ENCODE data around the gene PTPRJ.

Gene PTPRJ

GRCh38 chr11:48099916-48100446 is 119.6 kb downstream of the PTPRJ start:
- no peak for FAIRE-seq

- FAIRE-seq = no peak
These were observed 120.8 kb downstream of the PTPRJ start for GRCh38 chr11:48101044-48101733.

- FAIRE-seq = no peak
These were observed 121.6 kb downstream of the PTPRJ start for GRCh38 chr11:48101958-48102357.

GRCh38 chr11:48103621-48104567 is 123.5 kb downstream of the PTPRJ start:
- FAIRE-seq = no peak

GRCh38 chr11:48104568-48104924 is 124.2 kb downstream of the PTPRJ start:
- FAIRE-seq = no peak

- FAIRE-seq = no peak
These were observed 125.0 kb downstream of the PTPRJ start for GRCh38 chr11:48105096-48105990.

- FAIRE-seq = no peak
These were observed 125.8 kb downstream of the PTPRJ start for GRCh38 chr11:48106166-48106565.

GRCh38 chr11:48107188-48107704 is 126.9 kb downstream of the PTPRJ start:
- no peak for FAIRE-seq

GRCh38 chr11:48108231-48109045 is 128.1 kb downstream of the PTPRJ start:
- FAIRE-seq = no peak

- FAIRE-seq = peak; percentile 54
These were observed 128.8 kb downstream of the PTPRJ start for GRCh38 chr11:48109046-48109666.

- FAIRE-seq = no peak
These were observed 130.1 kb downstream of the PTPRJ start for GRCh38 chr11:48110509-48110766.

GRCh38 chr11:48111891-48112290 is 131.5 kb downstream of the PTPRJ start:
- FAIRE-seq = no peak

- FAIRE-seq = no peak
These were observed 134.4 kb downstream of the PTPRJ start for GRCh38 chr11:48114740-48115139.

- FAIRE-seq = no peak
These were observed 136.3 kb downstream of the PTPRJ start for GRCh38 chr11:48116437-48117228.

GRCh38 chr11:48122246-48122645 is 141.9 kb downstream of the PTPRJ start:
- no peak for FAIRE-seq

GRCh38 chr11:48122656-48123055 is 142.3 kb downstream of the PTPRJ start:
- no peak for FAIRE-seq

- no peak for FAIRE-seq
These were observed 143.0 kb downstream of the PTPRJ start for GRCh38 chr11:48123254-48123875.

- FAIRE-seq = no peak
These were observed 143.8 kb downstream of the PTPRJ start for GRCh38 chr11:48123934-48124755.

- no peak for FAIRE-seq
These were observed 144.5 kb downstream of the PTPRJ start for GRCh38 chr11:48124880-48125279.
